DND-41 (cell line): ENCODE measurements around the gene COQ10B.
A peak's percentile ranks its signal among the peaks of the same experiment; 100 is the strongest.

Source experiments
- ATAC-seq: fragments of 200-7000 bp; cut with Tn5 transposase; 3 replicates; pipeline ENCODE4 v1.9.1; 2021; ENCODE audit warnings: low read depth; ENCODE audit not compliant: insufficient read depth
- DNase-seq: peaks from one replicate; pipeline ENCODE4 v3.0.0-alpha.2; 2020
- H2AFZ ChIP-seq: 2 replicates; pipeline ENCODE4 v1.6.0; 2012; ENCODE audit warnings: low read depth, low read length
- H3K27ac ChIP-seq: 2 replicates; pipeline ENCODE4 v1.5.1; 2012; ENCODE audit warnings: low read length, inconsistent platforms
- H3K27me3 ChIP-seq: fragments of 200-600 bp; sonication (generic); 2 replicates; pipeline ENCODE4 v1.6.0; 2012; ENCODE audit warnings: low read length, mild to moderate bottlenecking, inconsistent platforms; ENCODE audit not compliant: insufficient read depth, poor library complexity
- H3K36me3 ChIP-seq: 2 replicates; pipeline ENCODE4 v1.5.1; 2012; ENCODE audit warnings: low read length, inconsistent platforms; ENCODE audit not compliant: insufficient read depth
- H3K4me1 ChIP-seq: 2 replicates; pipeline ENCODE4 v1.5.1; 2012; ENCODE audit warnings: mild to moderate bottlenecking, low read length; ENCODE audit not compliant: insufficient read depth
- H3K4me2 ChIP-seq: 2 replicates; pipeline ENCODE4 v1.6.0; 2012; ENCODE audit warnings: mild to moderate bottlenecking, moderate library complexity, low read length, inconsistent platforms; ENCODE audit not compliant: insufficient read depth
- H3K4me3 ChIP-seq, 2 experiments: fragments of 200-600 bp in 1 of 2; shearing (Covaris generic) in 1 of 2; 2 replicates each; pipeline ENCODE4 v1.5.1; 2012 to 2016; ENCODE audit warnings: inconsistent platforms in 2 of 2, low read length in 2 of 2, mild to moderate bottlenecking in 2 of 2, low read depth in 1 of 2, moderate library complexity in 1 of 2
- H3K79me2 ChIP-seq: 2 replicates; pipeline ENCODE4 v1.6.0; 2012; ENCODE audit warnings: low read length, inconsistent platforms; ENCODE audit not compliant: insufficient read depth
- H3K9ac ChIP-seq: 2 replicates; pipeline ENCODE4 v1.6.0; 2012; ENCODE audit warnings: low read depth, mild to moderate bottlenecking, inconsistent platforms, low read length, moderate library complexity
- H3K9me3 ChIP-seq: 2 replicates; pipeline ENCODE4 v1.5.1; 2012; ENCODE audit warnings: low read length, moderate library complexity, mild to moderate bottlenecking, inconsistent platforms; ENCODE audit not compliant: insufficient read depth, severe bottlenecking
- H4K20me1 ChIP-seq: 2 replicates; pipeline ENCODE4 v1.6.0; 2012; ENCODE audit warnings: low read length; ENCODE audit not compliant: insufficient read depth
- CTCF ChIP-seq: IDR thresholded peaks from 2 replicates; pipeline ENCODE4 v1.5.1; 2012; ENCODE audit warnings: borderline replicate concordance, low read length, moderate library complexity, mild to moderate bottlenecking; ENCODE audit not compliant: poor library complexity, severe bottlenecking; ENCODE audit errors: extremely low read depth
- EZH2 ChIP-seq: IDR thresholded peaks from 3 replicates; pipeline ENCODE4 v1.6.1; 2012; ENCODE audit warnings: borderline replicate concordance, low read depth, mild to moderate bottlenecking, moderate library complexity, low read length, inconsistent platforms; ENCODE audit not compliant: severe bottlenecking

The COQ10B gene

GRCh38 chr2:197515739-197516392 lies 62.5 kb downstream of the COQ10B start, which contains the start of gene MOB4:
MOB4 (plus strand) TSS chr2:197516066; CDS start chr2:197516087, 21 bp downstream.
- Histone ChIP-seq H3K4me3 (peak within 1 kb of the TSS; percentile 65 to 70), H3K27ac (peak within 1 kb of the TSS; percentile 89), H3K79me2 (peaks cover 60% of the 10 kb centered on the region), H2AFZ (peak within 1 kb of the TSS; percentile 89), H4K20me1 (no peaks in the 10 kb centered on the region; the same call in 1 of the 2 replicates), H3K27me3 (no peaks in the 10 kb centered on the region), H3K9ac (peak within 1 kb of the TSS; percentile 80), H3K9me3 (no peaks in the 10 kb centered on the region), H3K36me3 (peaks cover 7% of the 10 kb centered on the region; the same call in 1 of the 2 replicates), H3K4me2 (peak within 1 kb of the TSS; percentile 68), H3K4me1 (peaks cover 37% of the 10 kb centered on the region)
- peak; percentile 94 for DNase-seq
- no peak for TF ChIP-seq CTCF
- no peak for TF ChIP-seq EZH2
- ATAC-seq: peak; percentile 90

GRCh38 chr2:197516393-197516761 lies 63.0 kb downstream of the COQ10B start:
- no peaks in the 10 kb centered on the region for H3K27me3 ChIP-seq
- peaks cover 7% of the 10 kb centered on the region; the same call in 1 of the 2 replicates for H3K36me3 ChIP-seq
- H3K79me2 ChIP-seq: peaks cover 65% of the 10 kb centered on the region
- peak; percentile 39; the same call in 2 of the 3 replicates for ATAC-seq
- no peaks in the 10 kb centered on the region; the same call in 1 of the 2 replicates for H4K20me1 ChIP-seq
- DNase-seq: no peak
- TF ChIP-seq CTCF (no peak), EZH2 (no peak)
- H3K9me3 ChIP-seq: no peaks in the 10 kb centered on the region
- peak overlapping the region; percentile 89 for H2AFZ ChIP-seq
- H3K4me2 ChIP-seq: peak overlapping the region; percentile 68
- H3K4me1 ChIP-seq: peaks cover 37% of the 10 kb centered on the region
- peak overlapping the region; percentile 65 to 70 for H3K4me3 ChIP-seq
- H3K9ac ChIP-seq: peak overlapping the region; percentile 80
- H3K27ac ChIP-seq: peak overlapping the region; percentile 89

GRCh38 chr2:197517150-197517549 lies 63.8 kb downstream of the COQ10B start:
- Histone ChIP-seq H3K9me3 (no peaks in the 10 kb centered on the region), H3K4me1 (peaks cover 37% of the 10 kb centered on the region), H3K36me3 (peaks cover 7% of the 10 kb centered on the region; the same call in 1 of the 2 replicates), H3K27ac (peak overlapping the region; percentile 89; the same call in 1 of the 2 replicates), H3K4me2 (peak overlapping the region; percentile 68), H3K27me3 (no peaks in the 10 kb centered on the region), H2AFZ (no peak overlapping the region), H3K9ac (peak overlapping the region; percentile 80), H4K20me1 (no peaks in the 10 kb centered on the region; the same call in 1 of the 2 replicates), H3K4me3 (peak overlapping the region; percentile 65 to 70), H3K79me2 (peaks cover 72% of the 10 kb centered on the region)
- DNase-seq (no peak), ATAC-seq (no peak)
- no peak for TF ChIP-seq CTCF
- TF ChIP-seq EZH2: no peak
